ENCODE data around the gene CARD10. TPM values are rescaled to one million over a fixed set of nuclear protein-coding genes. Genes with fewer than 3 reads are reported as not detected.

Gene CARD10
- total and polyA plus RNA-seq, 2 of the 13 experiments (the other 11 are each of a cell fraction or from before 2014, with no cell fraction given): 35.2 to 55.8 TPM

DNA sequence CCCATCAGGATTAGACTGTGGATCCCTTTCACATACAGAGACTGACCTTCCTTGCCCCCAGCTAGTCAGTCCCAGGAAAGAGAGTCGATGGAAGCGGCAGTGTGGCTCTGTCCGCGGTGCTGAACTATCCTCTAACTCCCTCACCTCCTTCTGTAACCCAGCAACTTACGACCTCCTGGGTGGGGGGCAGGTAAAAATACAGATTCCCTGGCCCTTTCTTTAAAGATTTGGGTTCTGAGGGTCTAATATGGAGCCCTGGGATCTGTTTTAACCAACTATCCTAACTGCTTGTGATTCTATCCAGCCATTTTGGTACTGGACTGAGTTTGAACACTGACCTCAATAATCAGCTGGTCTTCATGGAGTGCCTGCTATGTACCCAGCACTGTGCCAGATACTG is 56.2 kb downstream of the CARD10 start (continued):
- TF ChIP-seq ZFYVE20 (CRISPR knock-in tag; IDR thresholded peaks at IDR 0.05; ENCODE audit: borderline replicate concordance, low read depth) (no peak), ZNF331 (CRISPR knock-in tag; IDR thresholded peaks at IDR 0.05) (peak; percentile 46; the same call in 1 of the 2 replicates), GABPA (IDR thresholded peaks at IDR 0.05; ENCODE audit: low read depth, low read length) (no peak), GABPA (CRISPR knock-in tag; IDR thresholded peaks at IDR 0.05; ENCODE audit: low read depth) (no peak), FOXC1 (CRISPR knock-in tag; IDR thresholded peaks at IDR 0.05; ENCODE audit: borderline replicate concordance) (no peak), ZNF761 (CRISPR knock-in tag; conservative IDR thresholded peaks at IDR 0.05) (no peak), HMGA1 (CRISPR knock-in tag; conservative IDR thresholded peaks at IDR 0.05) (no peak), KLF16 (CRISPR knock-in tag; IDR thresholded peaks at IDR 0.05) (0 out of 4 replicates have a peak, but pooled peaks of 1 of the 2 experiments have one; percentile 24), SMYD3 (CRISPR knock-in tag; IDR thresholded peaks at IDR 0.05) (no peak), ZNF616 (CRISPR knock-in tag; IDR thresholded peaks at IDR 0.05; ENCODE audit: low read depth) (no peak), NBN (conservative IDR thresholded peaks at IDR 0.05) (no peak), JDP2 (CRISPR knock-in tag; IDR thresholded peaks at IDR 0.05; ENCODE audit: borderline replicate concordance) (no peak; the same call in 1 of the 2 replicates), ZNF12 (CRISPR knock-in tag; IDR thresholded peaks at IDR 0.05) (no peak), ATF1 (CRISPR knock-in tag; IDR thresholded peaks at IDR 0.05) (no peak), SP5 (CRISPR knock-in tag; IDR thresholded peaks at IDR 0.05; ENCODE audit: borderline replicate concordance, low read depth) (no peak), FOXA3 (CRISPR knock-in tag; IDR thresholded peaks at IDR 0.05) (no peak), KLF15 (CRISPR knock-in tag; IDR thresholded peaks at IDR 0.05; ENCODE audit: borderline replicate concordance) (no peak), HNRNPLL (IDR thresholded peaks at IDR 0.05; ENCODE audit: low read depth, low read length, poor library complexity, severe bottlenecking) (no peak), KLF6 (CRISPR knock-in tag; IDR thresholded peaks at IDR 0.05) (peak; percentile 70; the same call in 1 of the 2 replicates), DPF2 (CRISPR knock-in tag; IDR thresholded peaks at IDR 0.05; ENCODE audit: borderline replicate concordance, low read depth) (no peak), ZNF709 (CRISPR knock-in tag; IDR thresholded peaks at IDR 0.05) (no peak), ETV6 (CRISPR knock-in tag; conservative IDR thresholded peaks at IDR 0.05) (no peak), GATA4 (IDR thresholded peaks at IDR 0.05; ENCODE audit: borderline replicate concordance, low read depth) (no peak), PAWR (CRISPR knock-in tag; IDR thresholded peaks at IDR 0.05; ENCODE audit: borderline replicate concordance) (no peak), SRSF4 (IDR thresholded peaks at IDR 0.05; ENCODE audit: low read depth, low read length, poor library complexity, severe bottlenecking) (no peak), TBX3 (IDR thresholded peaks at IDR 0.05; ENCODE audit: borderline replicate concordance) (no peak), ZFP62 (CRISPR knock-in tag; IDR thresholded peaks at IDR 0.05) (no peak)
- TF ChIP-seq, protein P1, sequence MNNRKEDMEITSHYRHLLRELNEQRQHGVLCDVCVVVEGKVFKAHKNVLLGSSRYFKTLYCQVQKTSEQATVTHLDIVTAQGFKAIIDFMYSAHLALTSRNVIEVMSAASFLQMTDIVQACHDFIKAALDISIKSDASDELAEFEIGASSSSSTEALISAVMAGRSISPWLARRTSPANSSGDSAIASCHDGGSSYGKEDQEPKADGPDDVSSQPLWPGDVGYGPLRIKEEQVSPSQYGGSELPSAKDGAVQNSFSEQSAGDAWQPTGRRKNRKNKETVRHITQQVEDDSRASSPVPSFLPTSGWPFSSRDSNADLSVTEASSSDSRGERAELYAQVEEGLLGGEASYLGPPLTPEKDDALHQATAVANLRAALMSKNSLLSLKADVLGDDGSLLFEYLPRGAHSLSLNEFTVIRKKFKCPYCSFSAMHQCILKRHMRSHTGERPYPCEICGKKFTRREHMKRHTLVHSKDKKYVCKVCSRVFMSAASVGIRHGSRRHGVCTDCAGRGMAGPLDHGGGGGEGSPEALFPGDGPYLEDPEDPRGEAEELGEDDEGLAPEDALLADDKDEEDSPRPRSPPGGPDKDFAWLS (CRISPR knock-in tag; IDR thresholded peaks at IDR 0.05; ENCODE audit: borderline replicate concordance): no peak
- TF ChIP-seq, protein P2, sequence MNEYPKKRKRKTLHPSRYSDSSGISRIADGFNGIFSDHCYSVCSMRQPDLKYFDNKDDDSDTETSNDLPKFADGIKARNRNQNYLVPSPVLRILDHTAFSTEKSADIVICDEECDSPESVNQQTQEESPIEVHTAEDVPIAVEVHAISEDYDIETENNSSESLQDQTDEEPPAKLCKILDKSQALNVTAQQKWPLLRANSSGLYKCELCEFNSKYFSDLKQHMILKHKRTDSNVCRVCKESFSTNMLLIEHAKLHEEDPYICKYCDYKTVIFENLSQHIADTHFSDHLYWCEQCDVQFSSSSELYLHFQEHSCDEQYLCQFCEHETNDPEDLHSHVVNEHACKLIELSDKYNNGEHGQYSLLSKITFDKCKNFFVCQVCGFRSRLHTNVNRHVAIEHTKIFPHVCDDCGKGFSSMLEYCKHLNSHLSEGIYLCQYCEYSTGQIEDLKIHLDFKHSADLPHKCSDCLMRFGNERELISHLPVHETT (CRISPR knock-in tag; conservative IDR thresholded peaks at IDR 0.05): no peak
- TF ChIP-seq, protein P3, sequence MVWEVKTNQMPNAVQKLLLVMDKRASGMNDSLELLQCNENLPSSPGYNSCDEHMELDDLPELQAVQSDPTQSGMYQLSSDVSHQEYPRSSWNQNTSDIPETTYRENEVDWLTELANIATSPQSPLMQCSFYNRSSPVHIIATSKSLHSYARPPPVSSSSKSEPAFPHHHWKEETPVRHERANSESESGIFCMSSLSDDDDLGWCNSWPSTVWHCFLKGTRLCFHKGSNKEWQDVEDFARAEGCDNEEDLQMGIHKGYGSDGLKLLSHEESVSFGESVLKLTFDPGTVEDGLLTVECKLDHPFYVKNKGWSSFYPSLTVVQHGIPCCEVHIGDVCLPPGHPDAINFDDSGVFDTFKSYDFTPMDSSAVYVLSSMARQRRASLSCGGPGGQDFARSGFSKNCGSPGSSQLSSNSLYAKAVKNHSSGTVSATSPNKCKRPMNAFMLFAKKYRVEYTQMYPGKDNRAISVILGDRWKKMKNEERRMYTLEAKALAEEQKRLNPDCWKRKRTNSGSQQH (CRISPR knock-in tag; IDR thresholded peaks at IDR 0.05; ENCODE audit: low read depth): no peak

Measured in HepG2 (cell line).